WTC11 (cell line): ENCODE results near the gene WBP2NL. TPM values are rescaled to one million over a fixed set of nuclear protein-coding genes. Genes with fewer than 3 reads are reported as not detected.

ENCODE experiments used
- ATAC-seq: fragments of 200-7000 bp; cut with Tn5 transposase; 2 replicates; pipeline ENCODE4 v1.10.0; 2021; ENCODE audit warnings: mild to moderate bottlenecking, moderate library complexity
- CTCF ChIA-PET: fragments of 300-600 bp; sonication (Branson Sonifier 250); formaldehyde crosslinking; loops from one replicate; lab custom pipeline; 2021; ENCODE audit warnings: antibody characterized with exemption; lab: Charles Lee
- POLR2A ChIA-PET: fragments of 350-600 bp; sonication (Branson Sonifier 250); formaldehyde crosslinking; loops from one replicate; lab custom pipeline; 2021; ENCODE audit warnings: antibody characterized with exemption; lab: Charles Lee
- DNase-seq: peaks from one replicate; pipeline ENCODE4 v3.0.0; 2021; ENCODE audit warnings: low spot score
- H3K27ac Mint-ChIP-seq: 2 replicates; pipeline ENCODE4 v1.8.0; 2021; ENCODE audit warnings: mixed read lengths
- H3K27me3 Mint-ChIP-seq: 2 replicates; pipeline ENCODE4 v1.8.0; 2021; ENCODE audit warnings: low read depth, mild to moderate bottlenecking, moderate library complexity, mixed read lengths
- H3K36me3 Mint-ChIP-seq: 2 replicates; pipeline ENCODE4 v1.8.0; 2021; ENCODE audit warnings: mixed read lengths
- H3K4me1 Mint-ChIP-seq: 2 replicates; pipeline ENCODE4 v1.8.0; 2022; ENCODE audit warnings: mixed read lengths
- H3K4me3 Mint-ChIP-seq: 2 replicates; pipeline ENCODE4 v1.8.0; 2021; ENCODE audit warnings: mild to moderate bottlenecking, moderate library complexity, mixed read lengths
- H3K9me3 Mint-ChIP-seq: 2 replicates; pipeline ENCODE4 v1.8.0; 2021; ENCODE audit warnings: mixed read lengths
- AR ChIP-seq: fragments of 250-450 bp; sonication (Bioruptor Pico); IDR thresholded peaks from 2 replicates; pipeline ENCODE4 v1.9.0; 2021; ENCODE audit warnings: mild to moderate bottlenecking
- ARID4B ChIP-seq: sonication (generic); formaldehyde crosslinking; IDR thresholded peaks from 2 replicates; pipeline ENCODE4 v1.8.0; 2023; ENCODE audit warnings: missing genetic modification reagents, mild to moderate bottlenecking, borderline replicate concordance
- ATF1 ChIP-seq: sonication (generic); formaldehyde crosslinking; IDR thresholded peaks from 2 replicates; pipeline ENCODE4 v1.8.1; 2023; ENCODE audit warnings: mild to moderate bottlenecking, moderate library complexity, missing genetic modification reagents
- FOXP1 ChIP-seq: sonication (generic); formaldehyde crosslinking; IDR thresholded peaks from 2 replicates; pipeline ENCODE4 v1.8.0; 2022; ENCODE audit warnings: missing genetic modification reagents, mild to moderate bottlenecking, moderate library complexity, borderline replicate concordance
- IRF2 ChIP-seq: sonication (generic); formaldehyde crosslinking; IDR thresholded peaks from 2 replicates; pipeline ENCODE4 v1.8.0; 2022; ENCODE audit warnings: low read depth, missing genetic modification reagents, borderline replicate concordance
- JAZF1 ChIP-seq: fragments of 250-450 bp; sonication (Bioruptor Pico); IDR thresholded peaks from 2 replicates; pipeline ENCODE4 v1.9.0; 2021; ENCODE audit warnings: moderate library complexity, mild to moderate bottlenecking, inconsistent platforms
- NFE2L1 ChIP-seq: sonication (generic); formaldehyde crosslinking; IDR thresholded peaks from 2 replicates; pipeline ENCODE4 v1.8.1; 2023; ENCODE audit warnings: missing genetic modification reagents
- NR1H2 ChIP-seq: sonication (generic); formaldehyde crosslinking; IDR thresholded peaks from 2 replicates; pipeline ENCODE4 v1.9.0; 2021; ENCODE audit warnings: mild to moderate bottlenecking, moderate library complexity, missing genetic modification reagents
- RELA ChIP-seq: sonication (generic); formaldehyde crosslinking; IDR thresholded peaks from 2 replicates; pipeline ENCODE4 v1.8.1; 2022; ENCODE audit warnings: missing genetic modification reagents, mild to moderate bottlenecking, borderline replicate concordance
- SOX15 ChIP-seq: fragments of 250-450 bp; sonication (Bioruptor Pico); IDR thresholded peaks from 2 replicates; pipeline ENCODE4 v1.9.0; 2021; ENCODE audit warnings: mild to moderate bottlenecking
- ZNF138 ChIP-seq: sonication (generic); formaldehyde crosslinking; conservative IDR thresholded peaks from 2 replicates; pipeline ENCODE4 v1.8.1; 2022; ENCODE audit warnings: mild to moderate bottlenecking, moderate library complexity, missing genetic modification reagents
- ZNF281 ChIP-seq: sonication (generic); formaldehyde crosslinking; IDR thresholded peaks from 2 replicates; pipeline ENCODE4 v1.8.0; 2023; ENCODE audit warnings: mild to moderate bottlenecking, missing genetic modification reagents
- ZNF512 ChIP-seq: sonication (generic); formaldehyde crosslinking; IDR thresholded peaks from 2 replicates; pipeline ENCODE4 v1.8.1; 2022; ENCODE audit warnings: missing genetic modification reagents, borderline replicate concordance
- ZNF532 ChIP-seq: fragments of 250-450 bp; sonication (Bioruptor Pico); IDR thresholded peaks from 2 replicates; pipeline ENCODE4 v1.9.0; 2021; ENCODE audit warnings: mild to moderate bottlenecking, borderline replicate concordance
- ZSCAN18 ChIP-seq: fragments of 250-450 bp; sonication (Bioruptor Pico); IDR thresholded peaks from 2 replicates; pipeline ENCODE4 v2.1.2; 2022; ENCODE audit warnings: mild to moderate bottlenecking, moderate library complexity
- total RNA-seq: library from RNA; stranded (reverse); gene quantifications from 3 replicates; pipeline ENCODE4 v1.2.3, GENCODE V29; 2021

The WBP2NL gene
- total RNA-seq, 1 experiment from 2014 or later, result not detected

GRCh38 chr22:42010778-42011177 is 12.2 kb downstream of the WBP2NL start:
- CTCF ChIA-PET, result no interaction called here

More at GRCh38 chr22:42010778-42011177, 12.2 kb downstream of the WBP2NL start:
- TF ChIP-seq FOXP1 (CRISPR knock-in tag) (no peak), ZNF512 (no peak), ZSCAN18 (CRISPR knock-in tag) (no peak), AR (CRISPR knock-in tag) (no peak), ARID4B (CRISPR knock-in tag) (no peak), SOX15 (CRISPR knock-in tag) (no peak), ZNF281 (CRISPR knock-in tag) (no peak), NR1H2 (CRISPR knock-in tag) (no peak), JAZF1 (CRISPR knock-in tag) (no peak), NFE2L1 (CRISPR knock-in tag) (no peak), RELA (no peak), ZNF138 (CRISPR knock-in tag) (no peak), IRF2 (CRISPR knock-in tag) (no peak), ZNF532 (CRISPR knock-in tag) (no peak), ATF1 (no peak)
- Mint-ChIP-seq H3K4me1 (no peaks in the 10 kb centered on the region), H3K27me3 (peaks cover 53% of the 10 kb centered on the region), H3K4me3 (no peak overlapping the region), H3K27ac (no peak overlapping the region), H3K9me3 (peaks cover 24% of the 10 kb centered on the region), H3K36me3 (peaks cover 9% of the 10 kb centered on the region)
- ATAC-seq, result no peak
- POLR2A ChIA-PET, result no interaction called here
- no peak for DNase-seq
